ENCODE data around the gene SYT3.
A peak's percentile ranks its signal among the peaks of the same experiment; 100 is the strongest.

Gene SYT3

DNA sequence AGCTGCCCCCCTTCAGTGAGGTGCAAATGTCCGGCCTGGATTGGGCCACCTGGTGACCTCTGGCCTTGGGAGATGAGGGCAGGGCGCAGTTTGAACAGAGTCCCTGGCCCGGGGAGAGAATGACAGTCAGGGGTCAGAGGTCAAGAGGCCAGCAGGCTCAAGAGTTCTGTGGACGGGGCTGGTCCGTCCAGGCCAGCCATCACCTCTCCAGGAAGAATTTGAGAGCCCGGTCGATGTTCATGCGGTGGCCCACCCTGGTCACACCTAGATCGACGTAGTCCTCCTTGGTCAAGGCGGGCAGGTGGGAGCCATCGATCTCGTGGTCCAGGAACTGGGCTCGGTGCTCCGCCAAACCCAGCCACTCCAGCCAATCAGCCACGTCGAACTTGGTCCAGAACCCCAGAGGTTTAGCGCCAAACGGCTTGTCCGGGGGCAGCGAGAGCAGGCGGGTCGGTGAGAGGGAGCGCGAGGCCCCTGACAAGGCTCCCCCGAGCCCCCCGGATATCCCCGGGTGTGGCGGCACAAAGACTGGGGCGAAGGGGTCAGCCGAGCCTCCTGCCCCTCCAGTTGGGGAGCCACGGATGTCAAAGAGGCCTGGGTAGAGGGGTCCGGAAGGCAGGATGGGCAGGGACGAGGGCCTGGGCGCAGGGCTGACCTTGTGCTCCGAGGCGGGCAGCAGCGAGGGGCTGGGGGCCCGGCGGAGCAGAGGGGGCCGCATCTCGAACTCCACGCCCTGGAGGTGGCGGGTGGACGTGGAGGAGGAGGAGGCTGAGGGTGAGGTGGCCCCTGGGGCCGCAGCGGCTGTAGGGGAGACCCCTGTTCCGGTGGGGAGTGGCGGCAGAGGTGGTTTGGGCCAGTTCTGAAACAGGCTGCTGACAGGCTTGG, 22.3 kb upstream of the SYT3 start:
- DNase-seq = no peak

DNA sequence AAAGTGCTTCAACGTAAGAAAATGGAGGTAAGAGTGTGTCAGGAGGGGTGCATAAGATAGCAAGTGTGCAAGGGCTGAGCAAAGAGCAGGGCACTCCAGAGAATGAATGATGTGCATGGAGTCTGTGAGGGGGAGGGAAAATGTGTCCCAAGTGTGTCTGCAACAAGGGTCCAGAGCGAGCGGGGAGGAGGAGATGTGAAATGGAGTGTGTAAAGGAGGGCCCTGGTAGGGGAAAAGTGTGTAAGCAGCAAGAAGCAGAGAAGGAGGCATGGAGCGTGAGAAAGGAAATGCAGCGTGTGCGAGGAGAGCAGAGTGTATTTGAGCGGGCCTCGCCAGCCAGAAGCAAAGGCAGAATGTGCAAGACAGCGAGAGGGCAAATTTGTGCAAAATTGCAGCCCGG, 21.3 kb upstream of the SYT3 start:
- DNase-seq = no peak

DNA sequence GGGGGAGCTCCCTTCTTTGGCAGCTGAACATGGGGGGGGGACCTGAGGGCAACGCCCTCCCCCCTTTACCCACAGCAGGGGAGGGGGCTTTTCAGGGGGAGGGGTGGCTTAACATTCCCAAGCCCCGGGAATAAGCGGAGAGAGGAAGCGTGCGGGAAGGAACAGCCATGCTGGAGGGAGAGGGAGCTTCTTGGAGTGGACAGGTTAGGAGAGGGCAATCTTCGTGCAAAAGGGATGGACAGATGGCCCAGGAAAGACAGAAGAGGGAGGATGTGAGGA, 20.3 kb upstream of the SYT3 start:
- DNase-seq = no peak

DNA sequence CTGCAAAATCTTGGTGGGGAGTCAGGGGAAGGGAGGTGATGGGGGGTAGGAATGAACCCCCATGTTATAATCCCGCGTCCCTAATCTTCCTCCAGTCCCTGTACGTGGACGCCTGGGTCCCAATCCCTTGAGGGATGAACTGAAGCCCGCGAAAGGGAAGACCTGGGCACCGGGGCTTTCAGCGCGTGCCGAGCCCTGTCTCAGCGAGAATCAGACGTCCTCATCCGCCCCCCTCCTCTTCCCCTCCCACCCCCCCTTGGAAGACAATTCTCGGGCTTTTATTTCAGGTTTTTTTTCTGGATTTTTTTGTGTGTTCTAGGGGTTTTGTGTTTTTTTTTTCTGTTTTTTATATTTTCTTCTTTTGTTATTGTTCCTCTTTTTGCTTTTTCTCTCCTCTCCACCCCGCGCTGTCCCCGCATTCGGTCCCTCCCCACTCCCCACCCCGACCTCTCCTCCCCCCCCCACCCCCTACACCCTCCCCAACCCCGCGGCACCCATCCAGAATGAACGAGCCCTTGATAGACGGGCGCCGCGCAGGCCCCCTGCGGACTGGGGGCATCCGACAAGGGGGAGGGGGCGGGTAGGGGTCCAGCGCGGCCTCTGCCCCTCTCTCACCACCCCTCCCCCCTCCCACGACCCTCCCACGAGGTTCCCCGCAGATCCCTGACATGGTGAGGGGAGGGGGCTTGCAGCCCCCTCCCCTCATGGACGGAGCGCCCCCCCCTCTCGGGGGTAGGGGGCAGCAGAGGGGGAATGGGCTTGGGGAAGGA, 19.8 kb upstream of the SYT3 start:
- DNase-seq = no peak

DNA sequence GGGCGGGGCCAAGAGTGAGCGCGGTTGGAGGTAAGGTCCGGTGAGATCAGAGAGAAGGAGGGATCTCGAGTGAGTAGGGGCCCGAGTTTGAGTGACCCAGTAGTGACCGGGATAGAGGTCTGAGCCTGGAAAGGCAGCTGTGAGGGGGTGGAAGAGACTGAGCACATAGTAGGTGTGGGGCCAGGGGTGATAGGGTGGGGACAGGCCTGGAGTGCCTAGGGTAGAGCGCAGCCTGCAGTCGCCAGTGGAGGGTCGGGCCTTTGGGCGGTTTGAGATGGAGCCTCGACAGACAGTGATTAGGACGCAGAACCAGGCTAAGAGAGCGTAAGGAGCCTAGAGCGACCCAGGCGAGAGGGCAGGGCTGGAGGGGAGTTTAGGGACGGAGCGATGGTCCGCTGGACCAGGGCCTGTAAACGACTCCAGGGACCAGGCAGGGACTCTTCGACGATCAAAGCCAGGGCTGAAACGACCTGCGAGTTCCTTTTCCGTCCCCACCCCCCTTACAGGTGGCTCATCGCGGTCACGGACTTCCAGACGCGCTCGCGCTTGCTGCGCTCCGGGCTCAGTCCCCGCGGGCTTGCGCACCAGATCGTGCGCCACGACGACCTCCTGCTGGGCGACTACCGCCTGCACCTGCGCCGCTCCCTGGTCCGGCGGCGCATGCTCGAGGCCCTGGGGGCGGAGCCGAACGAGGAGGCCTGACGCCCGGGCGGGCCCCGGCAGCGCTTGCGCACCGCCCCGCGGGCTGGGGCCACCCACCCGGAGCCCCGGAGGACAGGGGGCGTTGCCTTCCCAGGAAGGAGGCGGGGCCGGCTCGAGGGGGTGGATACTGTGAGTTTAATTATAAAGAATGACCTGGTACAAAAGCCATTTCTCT, 19.0 kb upstream of the SYT3 start:
- peak; percentile 69 for DNase-seq

DNA sequence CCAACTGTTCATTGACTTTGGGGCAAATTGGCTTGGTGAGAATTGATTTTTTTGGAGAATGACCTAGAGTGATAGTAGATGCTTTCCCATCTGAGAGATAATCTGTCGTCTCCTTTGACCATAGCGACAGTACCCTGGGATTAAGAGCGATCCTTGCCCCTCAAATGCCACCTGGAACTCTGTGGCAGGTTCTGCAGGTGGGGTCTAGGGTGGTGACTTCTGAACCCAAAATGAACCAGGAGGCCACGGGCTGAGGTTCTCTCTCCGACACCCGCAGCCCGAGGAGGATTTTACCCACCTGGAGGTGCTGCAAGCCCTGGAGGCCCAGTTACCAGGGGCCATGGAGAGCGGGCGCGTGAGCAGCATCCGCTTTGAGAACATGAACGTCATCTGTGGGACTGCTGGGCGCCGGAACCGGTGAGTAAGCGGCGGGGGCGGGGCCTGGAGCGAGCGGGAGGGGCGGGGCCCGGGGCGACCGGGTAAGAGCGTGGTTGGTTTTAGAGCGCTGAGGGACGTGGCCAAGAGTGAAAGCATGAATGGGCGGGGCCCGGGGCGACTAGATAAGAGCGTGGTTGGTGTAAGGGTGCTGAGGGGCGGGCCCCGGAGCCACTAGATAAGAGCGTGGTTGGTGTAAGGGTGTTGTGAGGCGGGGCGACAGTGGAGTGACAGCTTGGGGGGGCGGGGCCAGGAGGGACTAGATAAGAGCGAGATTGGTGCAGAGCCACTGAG, 18.2 kb upstream of the SYT3 start:
- DNase-seq = peak; percentile 100

DNA sequence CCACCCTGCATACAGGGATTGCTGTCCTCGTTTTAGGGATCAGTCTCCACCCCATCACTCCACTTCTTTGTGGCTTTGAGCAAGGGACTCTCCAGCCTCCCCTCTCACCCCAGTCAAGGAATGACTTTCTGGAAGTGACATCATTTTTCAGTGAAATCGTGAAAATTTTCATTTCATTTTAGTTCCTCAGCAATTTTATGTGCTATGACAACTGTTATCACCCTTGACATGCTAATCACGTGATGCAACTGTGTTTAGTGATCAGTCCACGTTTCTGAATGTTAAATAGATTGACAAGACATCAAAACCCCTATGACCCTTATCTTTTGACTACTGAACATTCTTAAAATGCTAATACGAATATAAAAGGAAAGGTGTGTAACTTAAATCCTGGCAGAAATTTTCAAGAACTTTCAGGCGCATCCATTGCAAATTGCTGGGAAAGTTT, 17.6 kb upstream of the SYT3 start:
- DNase-seq = peak; percentile 67

DNA sequence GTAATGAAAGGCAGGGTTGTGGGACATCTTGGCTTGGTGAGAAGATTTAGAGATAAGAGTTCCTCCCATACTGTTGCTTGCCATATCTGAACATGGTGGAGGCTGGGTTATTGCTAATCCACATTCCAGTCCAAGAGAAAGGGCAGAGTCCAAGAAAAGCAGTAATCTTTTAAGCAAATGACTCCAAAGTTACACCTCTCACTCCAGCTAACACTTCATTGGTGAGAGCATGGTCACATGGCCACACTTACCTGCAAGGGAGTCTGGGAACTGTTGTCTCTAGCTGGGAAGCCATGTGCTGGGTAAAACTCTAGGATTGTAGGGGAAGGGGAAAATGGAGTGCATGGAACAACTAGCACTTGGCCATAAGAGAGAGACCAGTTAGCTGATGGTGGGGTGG, 15.2 kb upstream of the SYT3 start:
- DNase-seq = peak; percentile 22

DNA sequence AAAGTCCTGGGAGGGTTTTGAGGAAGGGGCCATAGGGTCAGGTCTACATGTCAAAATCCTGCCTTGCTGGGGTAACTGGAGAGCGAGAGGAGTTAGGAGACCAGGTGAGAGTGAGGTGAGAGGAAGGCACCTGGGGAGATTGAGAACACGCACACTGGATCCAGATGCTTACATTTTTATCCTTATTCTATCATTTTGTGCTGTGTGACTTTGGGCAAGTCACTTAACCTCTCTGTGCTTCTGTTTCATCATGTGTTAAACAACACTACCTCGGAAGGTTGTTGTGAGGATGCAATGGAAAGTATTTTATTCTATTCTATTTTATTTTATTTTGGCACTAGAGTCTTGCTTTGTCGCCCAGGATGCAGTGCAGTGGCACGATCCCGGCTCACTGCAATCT, 13.0 kb upstream of the SYT3 start:
- no peak for DNase-seq

DNA sequence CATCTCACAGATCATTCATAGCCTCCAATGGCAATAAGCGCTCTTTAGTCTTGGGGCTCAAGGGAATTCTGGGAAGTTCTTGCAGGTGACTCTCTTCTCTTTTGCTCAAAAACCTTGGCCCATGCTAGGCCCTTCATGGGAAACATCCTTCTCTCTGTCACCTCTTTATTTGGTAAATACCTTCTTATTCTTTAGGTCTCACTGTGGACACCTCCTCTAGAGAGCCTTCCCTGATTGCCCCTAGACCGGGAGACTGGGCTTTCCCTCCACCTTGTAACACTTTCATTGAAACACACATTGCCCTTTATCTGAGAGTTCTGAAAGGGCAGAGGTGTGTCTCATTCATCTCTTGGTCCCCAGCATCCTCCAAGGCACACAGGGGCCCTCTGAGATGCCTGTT, 11.5 kb upstream of the SYT3 start:
- no peak for DNase-seq

DNA sequence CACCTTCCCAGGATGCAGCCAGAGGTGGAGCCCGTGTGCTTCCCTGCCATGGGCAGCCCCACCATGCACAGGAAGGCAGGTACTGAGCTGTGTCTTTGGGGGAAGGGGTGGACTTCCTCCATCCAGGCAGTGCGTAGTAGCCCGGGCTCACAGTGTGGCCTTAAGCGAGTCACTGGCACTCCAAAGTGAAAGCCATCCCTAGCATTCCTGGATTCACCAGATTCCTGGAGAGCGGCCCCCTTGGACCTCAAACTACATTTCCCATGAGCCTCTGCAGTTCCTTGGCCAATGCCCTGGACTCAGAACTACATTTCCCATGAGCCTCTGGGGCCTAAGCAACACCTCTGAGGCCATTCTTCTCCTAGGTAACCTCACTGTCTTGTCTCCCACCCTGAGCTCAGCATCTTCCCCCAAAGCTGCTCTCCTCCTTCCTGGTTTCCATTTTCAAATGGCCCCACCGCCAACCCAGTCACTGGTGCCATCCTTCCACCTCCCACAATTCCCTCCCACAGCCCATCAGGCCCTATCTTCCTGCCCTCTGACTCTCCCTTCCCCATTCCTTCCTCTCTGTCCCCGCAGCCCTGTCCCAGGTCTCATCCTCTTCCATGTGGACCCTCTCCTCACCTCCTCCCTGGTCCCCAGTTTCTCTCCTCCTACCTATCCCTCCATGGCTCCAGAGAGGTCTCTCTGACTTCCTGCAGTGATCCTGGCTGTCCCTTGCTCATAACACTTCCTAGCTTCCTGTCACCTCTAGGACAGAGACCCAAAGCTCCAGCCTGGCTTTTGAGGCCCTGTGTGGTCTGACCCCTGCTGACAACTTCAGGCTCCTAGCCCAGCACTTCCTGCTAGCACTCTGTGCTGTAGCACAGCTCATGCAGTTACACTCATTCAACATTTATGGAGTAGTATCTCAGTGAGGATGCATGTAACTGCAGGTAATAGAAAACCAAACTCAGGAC, 10.0 kb upstream of the SYT3 start, which contains the start of gene C19orf81:
C19orf81 (plus strand) TSS at position 13 of the 959 bp plus-strand sequence; CDS start at position 13, 0 bp downstream.
- peak; percentile 28 for DNase-seq

DNA sequence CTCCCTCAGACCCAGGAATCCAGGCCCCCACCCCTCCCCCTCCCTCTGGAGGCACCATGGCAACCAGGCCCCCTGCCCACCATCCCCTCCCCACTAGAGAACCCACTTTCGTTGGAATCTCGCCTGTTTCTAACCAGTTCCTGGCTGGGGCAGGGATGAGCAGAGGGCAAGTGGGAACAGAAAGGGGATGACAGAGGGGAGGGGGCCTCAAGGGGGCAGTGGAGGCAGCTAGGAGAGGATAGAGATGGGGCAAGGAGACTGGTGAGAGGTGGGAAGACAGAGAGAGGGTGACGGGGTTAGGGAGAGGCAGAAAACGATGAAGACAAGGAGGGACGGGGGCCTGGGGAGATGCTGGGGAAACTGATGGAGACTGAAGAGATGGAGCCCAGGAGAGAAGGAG, 9.0 kb upstream of the SYT3 start:
- no peak for DNase-seq

DNA sequence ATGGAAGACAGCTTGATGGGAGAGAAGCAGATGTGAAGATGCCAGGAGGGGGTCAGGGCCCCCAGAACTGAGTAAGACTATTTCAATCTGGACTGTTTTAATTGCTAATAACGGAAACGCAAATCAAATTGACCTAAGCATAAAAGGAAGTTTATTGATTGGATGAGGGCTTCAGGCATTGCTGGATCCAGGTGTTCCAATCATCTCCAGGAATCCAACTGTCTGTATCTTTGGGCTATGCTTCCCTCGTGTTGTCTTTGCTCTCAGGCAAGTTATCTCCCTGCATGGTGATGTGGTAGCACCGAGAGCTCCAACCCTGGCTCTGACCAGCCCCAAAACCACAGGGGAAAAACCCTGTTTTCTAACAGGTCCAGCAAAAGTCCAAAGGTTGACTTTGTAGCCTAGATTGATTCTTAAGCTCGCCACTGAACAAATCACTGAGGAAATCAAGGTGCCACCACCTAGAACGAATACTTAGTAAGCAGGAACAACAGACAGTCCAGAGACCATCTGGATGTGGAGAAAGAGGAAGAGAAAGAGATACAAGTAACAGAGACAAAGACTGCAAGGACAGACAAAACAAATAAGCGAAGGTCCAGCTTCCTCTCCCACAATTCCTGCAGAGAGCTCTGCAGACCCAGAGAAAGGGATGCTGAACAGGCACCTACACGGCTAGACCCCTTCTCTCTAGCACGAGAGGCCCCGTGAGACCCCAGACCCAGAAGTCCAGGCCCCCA, 8.4 kb upstream of the SYT3 start:
- DNase-seq = no peak

DNA sequence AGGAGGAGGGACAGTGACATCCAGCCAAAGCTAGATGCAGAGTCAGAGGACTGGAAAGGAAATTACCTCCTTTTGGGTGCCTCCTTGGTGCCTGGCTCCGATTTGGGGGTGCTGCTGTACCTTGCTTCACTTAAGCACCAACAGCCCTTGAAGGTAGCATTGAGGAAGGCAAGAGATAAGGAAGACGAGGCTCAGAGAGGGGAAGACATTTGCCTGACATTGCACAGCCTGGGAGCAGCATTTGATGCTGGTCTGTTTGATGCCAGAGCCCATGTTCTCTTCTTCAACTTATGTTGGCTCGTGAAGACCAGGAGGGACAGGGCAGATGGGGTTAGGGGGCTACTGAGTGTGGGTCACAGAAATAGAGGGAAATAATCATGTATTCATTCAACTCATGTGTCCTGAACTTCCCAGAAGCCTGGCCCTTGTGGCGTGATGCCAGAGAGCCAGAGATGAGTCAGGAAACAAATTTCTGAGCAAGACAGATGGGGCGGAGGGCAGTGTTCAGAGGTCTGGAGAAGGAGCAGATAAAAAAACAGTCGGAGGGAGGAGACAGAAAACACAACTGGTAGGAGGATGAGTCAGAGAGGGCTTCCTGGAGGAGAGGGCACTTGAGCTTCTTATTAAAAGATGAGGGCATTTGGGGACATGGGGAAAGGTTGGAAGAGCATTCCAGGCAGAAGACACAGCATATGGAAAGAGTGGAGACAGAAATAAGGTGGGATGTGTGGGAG, 6.6 kb upstream of the SYT3 start:
- DNase-seq = peak; percentile 45

DNA sequence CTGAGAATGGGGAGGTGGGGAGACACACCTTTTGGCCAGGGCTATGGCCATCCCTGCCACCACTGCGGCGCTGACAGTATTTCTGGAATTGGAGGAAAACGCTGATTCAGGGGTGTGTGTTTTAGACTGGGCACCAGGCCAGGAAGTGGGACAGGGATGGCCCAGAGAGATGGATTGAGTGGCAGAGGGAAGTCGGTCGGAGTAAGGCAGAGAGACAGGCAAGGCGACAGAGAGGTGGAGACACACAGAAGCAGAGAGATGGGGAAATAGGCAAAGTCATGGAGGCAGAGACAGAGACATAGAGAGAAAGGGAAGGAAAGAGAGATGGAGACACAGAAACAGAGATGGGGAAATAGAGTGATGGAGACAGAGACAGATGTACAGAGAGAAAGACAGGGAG, 5.4 kb upstream of the SYT3 start:
- DNase-seq = no peak

DNA sequence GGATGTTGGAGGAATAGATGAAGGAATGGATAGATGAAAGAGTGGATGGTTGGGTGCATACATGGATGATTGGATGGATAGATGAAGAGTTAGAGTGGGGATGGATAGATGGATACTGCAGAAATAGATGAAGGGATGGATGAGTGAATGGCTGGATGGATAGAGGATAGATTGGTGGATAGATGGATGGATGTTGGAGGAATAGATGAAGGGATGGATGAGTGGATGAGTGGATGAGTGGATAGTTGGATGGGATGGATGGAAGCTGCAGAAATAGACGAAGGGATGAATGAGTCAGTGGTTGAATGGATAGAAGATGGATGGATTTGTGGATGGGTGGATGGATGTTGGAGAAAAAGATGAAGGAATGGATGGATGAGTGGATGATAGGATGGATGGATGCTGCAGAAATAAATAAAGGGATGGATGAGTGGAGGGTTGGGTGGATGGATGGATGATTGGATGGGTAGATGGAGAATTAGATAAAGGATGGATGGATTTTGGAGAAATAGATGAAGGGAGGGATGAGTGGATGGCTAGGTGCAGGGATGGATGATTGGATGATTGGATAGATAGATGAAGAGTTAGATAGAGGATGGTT, 4.7 kb upstream of the SYT3 start:
- no peak for DNase-seq

DNA sequence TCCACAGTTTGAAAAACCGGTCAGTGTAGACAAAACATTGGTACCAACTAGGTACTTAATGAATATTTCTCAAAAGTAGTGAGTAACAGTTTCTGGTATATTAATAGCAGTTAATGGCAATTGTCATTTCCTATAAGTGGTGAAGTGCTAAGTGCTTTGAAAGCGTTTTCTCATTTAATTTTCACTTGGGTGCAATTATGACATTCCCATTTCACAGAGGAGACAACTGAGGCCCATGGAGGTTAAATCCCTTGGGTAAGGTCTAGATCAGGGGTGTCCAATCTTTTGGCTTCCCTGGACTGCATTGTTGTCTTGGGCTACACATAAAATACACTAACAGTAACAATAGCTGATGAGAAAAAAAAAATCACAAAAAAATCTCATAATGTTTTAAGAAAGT, 687 bp upstream of the SYT3 start:
- DNase-seq = no peak

DNA sequence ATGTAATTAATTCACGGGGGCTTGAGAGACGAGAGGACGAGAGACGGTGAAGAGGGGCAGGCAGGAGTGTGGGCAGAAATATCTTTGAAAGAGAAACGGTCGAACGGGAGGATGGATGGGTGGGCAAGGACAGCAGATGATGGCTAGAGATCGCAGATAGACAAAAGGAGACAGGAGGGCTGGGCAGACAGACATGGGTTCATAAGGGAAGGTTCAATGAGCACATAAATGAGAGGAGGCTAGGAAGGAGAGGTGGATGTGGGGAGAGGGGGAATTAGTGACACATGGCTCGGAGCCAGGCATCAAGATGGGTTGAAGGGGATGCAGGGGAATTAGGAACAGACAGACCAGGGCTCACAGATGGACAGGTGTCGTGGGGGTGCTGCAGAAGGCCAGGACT, 1.1 kb downstream of the SYT3 start:
- no peak for DNase-seq

DNA sequence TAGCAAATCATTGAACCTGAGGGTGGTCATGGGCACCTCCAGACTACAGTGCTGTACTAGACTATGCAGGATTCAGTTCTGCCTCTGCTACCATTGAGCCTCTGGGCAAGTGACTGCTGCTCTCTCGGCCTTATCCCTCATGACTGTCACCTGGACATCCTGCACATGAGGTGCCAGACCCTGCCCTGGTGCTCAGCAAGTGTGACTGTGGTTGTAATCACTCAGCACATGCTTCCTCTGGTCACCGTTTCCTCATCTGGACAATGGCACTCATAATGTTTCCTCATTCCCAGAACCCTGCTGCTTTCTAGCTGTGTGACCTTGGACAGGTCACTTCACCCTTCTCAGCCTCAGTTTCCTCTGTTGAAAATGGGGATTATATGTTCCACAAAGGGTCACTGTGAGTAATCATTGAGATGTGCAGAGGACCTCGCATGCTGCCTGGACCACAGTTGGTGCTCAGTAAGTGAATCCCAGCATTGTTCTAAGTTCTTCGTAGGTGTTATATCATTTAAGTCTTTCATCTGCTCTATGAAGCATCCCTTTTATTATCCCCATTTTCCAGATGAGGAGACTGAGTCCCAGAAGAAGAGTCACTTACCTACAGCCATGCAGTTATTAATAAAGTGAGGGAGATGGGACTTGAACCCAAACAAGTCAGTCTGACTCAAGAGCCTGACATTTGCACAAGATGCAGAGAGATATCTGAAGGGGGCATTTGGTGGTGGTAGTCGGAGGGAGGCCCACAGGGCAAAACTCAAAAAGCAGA, 3.2 kb downstream of the SYT3 start:
- no peak for DNase-seq

Measured in OCI-M1 (cell line).